ENCODE data around the gene ARHGAP10. TPM values are rescaled to one million over a fixed set of nuclear protein-coding genes. Genes with fewer than 3 reads are reported as not detected.
A peak's percentile ranks its signal among the peaks of the same experiment; 100 is the strongest.

ARHGAP10 gene
- polyA plus RNA-seq, 3 donors from 2014 or later = 5.3 to 13.2 (median 7.0) TPM

- Mint-ChIP-seq H3K4me3 (peak overlapping the region in 2 of 5 donors; percentile 7 to 77), H3K9me3 (peaks cover 0 to 4% (median 0%) of the 10 kb centered on the region in 6 donors), H3K27me3 (ENCODE audit: low read depth in 3 of 3) (peaks cover 0 to 2% (median 2%) of the 10 kb centered on the region in 3 donors), H3K36me3 (peaks cover 10 to 24% (median 17%) of the 10 kb centered on the region in 3 donors), H3K27ac (peak overlapping the region in 2 of 6 donors; percentile 7 to 89), H3K4me1 (peaks cover 61 to 76% of the 10 kb centered on the region in 2 donors)
- no peak for DNase-seq
Measured at GRCh38 chr4:147830987-147831386, 99.1 kb downstream of the ARHGAP10 start.

GRCh38 chr4:147831551-147832171, 99.8 kb downstream of the ARHGAP10 start:
- peak overlapping the region; percentile 7 to 77 (median 15) for H3K4me3 Mint-ChIP-seq
- peaks cover 0 to 4% (median 0%) of the 10 kb centered on the region in 6 donors for H3K9me3 Mint-ChIP-seq
- H3K27me3 Mint-ChIP-seq (ENCODE audit: low read depth in 3 of 3) = peaks cover 0 to 2% (median 2%) of the 10 kb centered on the region in 3 donors
- H3K4me1 Mint-ChIP-seq = peaks cover 61 to 80% of the 10 kb centered on the region in 2 donors
- H3K36me3 Mint-ChIP-seq = peaks cover 8 to 21% (median 13%) of the 10 kb centered on the region in 3 donors
- no peak for DNase-seq
- peak overlapping the region in 5 of 6 donors; percentile 3 to 89 (median 75) for H3K27ac Mint-ChIP-seq

DNA sequence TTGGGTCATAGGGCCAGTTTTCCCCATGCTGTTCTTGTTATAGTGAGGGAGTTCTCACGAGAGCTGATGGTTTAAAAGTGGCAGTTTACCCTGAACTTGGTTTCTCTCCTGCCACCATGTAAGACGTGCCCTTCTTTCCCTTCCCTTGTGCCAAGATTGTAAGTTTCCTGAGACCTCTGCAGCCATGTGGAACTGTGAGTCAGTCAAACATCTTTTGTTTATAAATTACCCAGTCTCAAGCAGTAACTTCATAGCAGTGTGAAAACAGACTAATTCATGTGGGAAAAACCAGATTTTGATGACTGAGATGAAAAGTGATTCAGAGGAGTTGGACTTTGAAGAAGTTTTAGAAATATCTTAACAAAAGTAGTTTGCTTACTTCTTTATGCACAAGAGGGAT, 101.4 kb downstream of the ARHGAP10 start:
- H3K4me3 Mint-ChIP-seq = peak overlapping the region; percentile 3 to 76 (median 59)
- peaks cover 3 to 19% (median 7%) of the 10 kb centered on the region in 3 donors for H3K36me3 Mint-ChIP-seq
- peak overlapping the region in 5 of 6 donors; percentile 61 to 87 (median 79) for H3K27ac Mint-ChIP-seq
- peaks cover 61 to 83% of the 10 kb centered on the region in 2 donors for H3K4me1 Mint-ChIP-seq
- no peak for DNase-seq
- peaks cover 0 to 4% (median 0%) of the 10 kb centered on the region in 6 donors for H3K9me3 Mint-ChIP-seq
- H3K27me3 Mint-ChIP-seq (ENCODE audit: low read depth in 3 of 3) = peaks cover 0 to 2% (median 2%) of the 10 kb centered on the region in 3 donors

GRCh38 chr4:147833741-147834140, 101.9 kb downstream of the ARHGAP10 start:
- Mint-ChIP-seq H3K4me1 (peaks cover 58 to 79% of the 10 kb centered on the region in 2 donors), H3K27ac (peak overlapping the region; percentile 18 to 87 (median 77)), H3K4me3 (peak overlapping the region; percentile 56 to 76 (median 66)), H3K9me3 (peaks cover 0 to 4% (median 0%) of the 10 kb centered on the region in 6 donors), H3K27me3 (ENCODE audit: low read depth in 3 of 3) (peaks cover 0 to 2% (median 2%) of the 10 kb centered on the region in 3 donors), H3K36me3 (peaks cover 3 to 16% (median 3%) of the 10 kb centered on the region in 3 donors)
- peak in 1 of 3 donors; percentile 11 for DNase-seq

DNA sequence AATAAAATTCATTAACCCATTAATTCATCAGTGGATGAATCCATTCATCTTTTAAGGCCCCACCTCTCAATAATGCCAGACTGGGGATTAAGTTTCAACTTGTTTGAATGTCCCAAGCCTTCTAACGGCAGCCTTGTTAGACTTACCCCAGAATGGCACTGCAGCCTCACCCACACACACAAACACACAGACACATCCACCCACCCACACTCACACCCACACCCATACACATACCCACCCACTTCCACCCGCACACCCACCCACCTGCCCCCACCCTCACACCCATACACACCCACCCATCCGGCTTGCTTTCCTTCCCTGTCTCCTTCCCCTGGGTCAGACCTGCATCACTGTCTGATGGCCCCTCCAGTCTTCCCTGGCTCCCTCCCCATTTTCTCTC, 102.6 kb downstream of the ARHGAP10 start:
- Mint-ChIP-seq H3K27me3 (ENCODE audit: low read depth in 3 of 3) (peaks cover 0 to 2% (median 2%) of the 10 kb centered on the region in 3 donors), H3K36me3 (peaks cover 3 to 14% (median 3%) of the 10 kb centered on the region in 3 donors), H3K27ac (peak overlapping the region; percentile 37 to 91 (median 74)), H3K9me3 (peaks cover 0 to 4% (median 0%) of the 10 kb centered on the region in 6 donors), H3K4me3 (peak overlapping the region; percentile 47 to 76 (median 66)), H3K4me1 (peaks cover 56 to 83% of the 10 kb centered on the region in 2 donors)
- DNase-seq = peak; percentile 14 to 38 (median 30)

DNA sequence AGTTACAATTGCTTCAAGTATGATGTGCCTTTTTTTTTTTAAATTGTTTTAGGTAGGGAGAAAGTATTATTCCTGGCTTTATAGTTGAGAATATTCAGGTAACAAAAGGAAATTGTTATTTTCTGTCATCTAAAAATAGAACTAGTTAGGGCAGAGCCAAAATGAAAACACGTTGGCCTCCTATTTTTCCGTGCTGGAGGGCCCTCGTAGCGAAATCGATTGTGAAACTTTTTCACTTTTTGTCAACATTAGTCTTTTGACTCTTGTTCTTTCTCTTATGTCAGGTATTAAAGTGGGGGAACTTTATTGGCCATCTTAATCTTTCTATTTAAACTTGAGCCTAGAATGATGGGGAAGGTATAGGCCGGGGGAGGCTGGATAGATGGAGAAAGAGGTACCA, 104.9 kb downstream of the ARHGAP10 start:
- H3K27me3 Mint-ChIP-seq (ENCODE audit: low read depth in 3 of 3) = peaks cover 0 to 2% (median 2%) of the 10 kb centered on the region in 3 donors
- peaks cover 0 to 7% (median 3%) of the 10 kb centered on the region in 3 donors for H3K36me3 Mint-ChIP-seq
- peaks cover 32 to 71% of the 10 kb centered on the region in 2 donors for H3K4me1 Mint-ChIP-seq
- H3K27ac Mint-ChIP-seq = peak overlapping the region in 4 of 6 donors; percentile 1 to 77 (median 36)
- peaks cover 0 to 4% (median 0%) of the 10 kb centered on the region in 6 donors for H3K9me3 Mint-ChIP-seq
- H3K4me3 Mint-ChIP-seq = peak overlapping the region in 1 of 5 donors; percentile 69
- no peak for DNase-seq

- Mint-ChIP-seq H3K4me3 (peak overlapping the region in 1 of 5 donors; percentile 69), H3K36me3 (peaks cover 0 to 7% (median 4%) of the 10 kb centered on the region in 3 donors), H3K9me3 (peaks cover 0 to 4% (median 0%) of the 10 kb centered on the region in 6 donors), H3K27me3 (ENCODE audit: low read depth in 3 of 3) (peaks cover 0 to 2% (median 2%) of the 10 kb centered on the region in 3 donors), H3K4me1 (peaks cover 29 to 66% of the 10 kb centered on the region in 2 donors), H3K27ac (peak overlapping the region in 1 of 6 donors; percentile 51)
- peak in 1 of 3 donors; percentile 29 for DNase-seq
Measured at GRCh38 chr4:147837435-147837834, 105.5 kb downstream of the ARHGAP10 start.

GRCh38 chr4:147837854-147838253, 106.0 kb downstream of the ARHGAP10 start:
- no peak for DNase-seq
- Mint-ChIP-seq H3K27ac (peak overlapping the region in 1 of 6 donors; percentile 31), H3K4me1 (peaks cover 26 to 66% of the 10 kb centered on the region in 2 donors), H3K9me3 (peaks cover 0 to 4% (median 0%) of the 10 kb centered on the region in 6 donors), H3K27me3 (ENCODE audit: low read depth in 3 of 3) (peaks cover 0 to 2% (median 2%) of the 10 kb centered on the region in 3 donors), H3K4me3 (no peak overlapping the region), H3K36me3 (peaks cover 0 to 11% (median 8%) of the 10 kb centered on the region in 3 donors)

- Mint-ChIP-seq H3K4me3 (no peak overlapping the region), H3K4me1 (peaks cover 13 to 57% of the 10 kb centered on the region in 2 donors), H3K36me3 (peaks cover 0 to 13% (median 7%) of the 10 kb centered on the region in 3 donors), H3K9me3 (no peaks in the 10 kb centered on the region), H3K27me3 (ENCODE audit: low read depth in 3 of 3) (peaks cover 0 to 3% (median 0%) of the 10 kb centered on the region in 3 donors), H3K27ac (no peak overlapping the region)
- no peak for DNase-seq
Measured at GRCh38 chr4:147839200-147839599, 107.3 kb downstream of the ARHGAP10 start.

DNA sequence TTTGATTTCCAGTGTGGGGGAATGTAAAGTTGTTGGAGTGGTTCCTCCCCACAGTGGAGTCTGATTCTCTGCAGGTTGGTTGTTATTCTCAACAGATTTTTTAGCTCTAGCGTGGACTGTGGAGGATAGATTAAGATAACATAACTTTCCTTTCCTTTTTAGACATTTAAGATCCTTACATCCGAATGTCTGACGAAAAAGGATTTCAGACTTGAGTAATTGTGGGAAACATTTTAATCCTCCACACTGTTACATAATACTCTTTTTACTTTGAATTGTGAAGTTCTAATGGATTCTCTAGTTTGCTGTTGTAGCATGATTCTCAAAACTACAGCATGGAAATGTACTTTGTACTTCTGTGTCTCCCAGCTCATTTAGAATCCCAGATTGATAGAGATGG, 107.8 kb downstream of the ARHGAP10 start:
- Mint-ChIP-seq H3K27me3 (ENCODE audit: low read depth in 3 of 3) (peaks cover 0 to 3% (median 0%) of the 10 kb centered on the region in 3 donors), H3K9me3 (no peaks in the 10 kb centered on the region), H3K4me3 (no peak overlapping the region), H3K4me1 (peaks cover 8 to 52% of the 10 kb centered on the region in 2 donors), H3K27ac (peak overlapping the region in 1 of 6 donors; percentile 37), H3K36me3 (peaks cover 0 to 13% (median 7%) of the 10 kb centered on the region in 3 donors)
- DNase-seq = no peak

- Mint-ChIP-seq H3K27me3 (ENCODE audit: low read depth in 3 of 3) (peaks cover 0 to 3% (median 0%) of the 10 kb centered on the region in 3 donors), H3K9me3 (no peaks in the 10 kb centered on the region), H3K27ac (no peak overlapping the region), H3K36me3 (peaks cover 0 to 10% (median 7%) of the 10 kb centered on the region in 3 donors), H3K4me1 (peaks cover 0 to 38% of the 10 kb centered on the region in 2 donors), H3K4me3 (no peak overlapping the region)
- no peak for DNase-seq
Measured at GRCh38 chr4:147840838-147841738, 109.2 kb downstream of the ARHGAP10 start.

GRCh38 chr4:147842573-147842972, 110.7 kb downstream of the ARHGAP10 start:
- no peak for DNase-seq

DNA sequence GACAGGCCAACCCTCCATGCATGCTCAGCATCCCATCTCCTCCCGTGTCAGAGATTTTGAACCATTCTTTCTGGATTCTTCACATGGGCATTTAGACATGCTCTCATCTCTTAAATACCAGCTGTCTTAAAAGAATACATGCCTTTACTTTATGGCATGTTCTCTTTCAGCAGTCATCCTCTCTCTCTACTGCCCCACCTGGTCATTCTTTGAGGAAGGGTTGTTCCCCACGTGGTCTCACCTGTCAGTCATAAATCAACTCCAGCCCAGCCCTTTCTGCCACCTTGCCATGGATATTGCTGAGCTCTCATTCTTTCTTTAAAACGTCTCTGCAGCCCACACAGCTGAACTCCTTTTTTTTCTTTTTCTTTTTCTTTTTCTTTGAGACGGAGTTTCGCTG, 111.3 kb downstream of the ARHGAP10 start:
- Mint-ChIP-seq H3K4me3 (no peak overlapping the region), H3K27ac (peak overlapping the region in 3 of 6 donors; percentile 5 to 74 (median 6)), H3K27me3 (ENCODE audit: low read depth in 3 of 3) (peaks cover 0 to 3% (median 0%) of the 10 kb centered on the region in 3 donors), H3K36me3 (peaks cover 7 to 14% (median 7%) of the 10 kb centered on the region in 3 donors), H3K4me1 (peaks cover under 1 to 27% of the 10 kb centered on the region in 2 donors), H3K9me3 (no peaks in the 10 kb centered on the region)
- DNase-seq = no peak

More at GRCh38 chr4:147842573-147842972, 110.7 kb downstream of the ARHGAP10 start:
- peaks cover 0 to 27% of the 10 kb centered on the region in 2 donors for H3K4me1 Mint-ChIP-seq
- peak overlapping the region in 1 of 5 donors; percentile 25 for H3K4me3 Mint-ChIP-seq
- peak overlapping the region in 2 of 6 donors; percentile 9 to 54 for H3K27ac Mint-ChIP-seq
- no peaks in the 10 kb centered on the region for H3K9me3 Mint-ChIP-seq
- peaks cover 4 to 11% (median 7%) of the 10 kb centered on the region in 3 donors for H3K36me3 Mint-ChIP-seq
- H3K27me3 Mint-ChIP-seq (ENCODE audit: low read depth in 3 of 3) = peaks cover 0 to 3% (median 0%) of the 10 kb centered on the region in 3 donors
